GM23338 (cell line): Measurements from ENCODE around the gene NAA80.

ENCODE experiments used
- CREB1 ChIP-seq: fragments of 250-450 bp; sonication (Bioruptor Pico); IDR thresholded peaks from 2 replicates; pipeline ENCODE4 v1.5.0; 2020; ENCODE audit warnings: low read depth, mild to moderate bottlenecking, moderate library complexity
- EZH2 ChIP-seq: fragments of 200-600 bp; sonication (generic); IDR thresholded peaks from one replicate; pipeline ENCODE4 v1.8.0; 2017; ENCODE audit warnings: antibody characterized with exemption, mild to moderate bottlenecking, low read depth; ENCODE audit not compliant: unreplicated experiment
- POLR2AphosphoS5 ChIP-seq: IDR thresholded peaks from 2 replicates; pipeline ENCODE4 v1.6.1; 2016; ENCODE audit warnings: antibody characterized with exemption, low read depth
- TF ChIP-seq, protein P1 (sequence below), 2 experiments: fragments of 200-600 bp in 1 of 2; sonication (generic) in 1 of 2; conservative IDR thresholded peaks; 2 replicates each; pipeline versions ENCODE4 v1.5.1 to v1.6.1; 2016 to 2017; ENCODE audit warnings: antibody characterized with exemption in 2 of 2, low read depth in 2 of 2, mild to moderate bottlenecking in 2 of 2, moderate library complexity in 1 of 2
- TF ChIP-seq, protein P2 (sequence below): IDR thresholded peaks from 2 replicates; pipeline ENCODE4 v1.6.1; 2016; ENCODE audit warnings: antibody characterized with exemption
- TF ChIP-seq, protein P3 (sequence below): IDR thresholded peaks from one replicate; pipeline ENCODE4 v1.6.1; 2018; ENCODE audit warnings: antibody characterized with exemption; ENCODE audit not compliant: unreplicated experiment

DNA sequence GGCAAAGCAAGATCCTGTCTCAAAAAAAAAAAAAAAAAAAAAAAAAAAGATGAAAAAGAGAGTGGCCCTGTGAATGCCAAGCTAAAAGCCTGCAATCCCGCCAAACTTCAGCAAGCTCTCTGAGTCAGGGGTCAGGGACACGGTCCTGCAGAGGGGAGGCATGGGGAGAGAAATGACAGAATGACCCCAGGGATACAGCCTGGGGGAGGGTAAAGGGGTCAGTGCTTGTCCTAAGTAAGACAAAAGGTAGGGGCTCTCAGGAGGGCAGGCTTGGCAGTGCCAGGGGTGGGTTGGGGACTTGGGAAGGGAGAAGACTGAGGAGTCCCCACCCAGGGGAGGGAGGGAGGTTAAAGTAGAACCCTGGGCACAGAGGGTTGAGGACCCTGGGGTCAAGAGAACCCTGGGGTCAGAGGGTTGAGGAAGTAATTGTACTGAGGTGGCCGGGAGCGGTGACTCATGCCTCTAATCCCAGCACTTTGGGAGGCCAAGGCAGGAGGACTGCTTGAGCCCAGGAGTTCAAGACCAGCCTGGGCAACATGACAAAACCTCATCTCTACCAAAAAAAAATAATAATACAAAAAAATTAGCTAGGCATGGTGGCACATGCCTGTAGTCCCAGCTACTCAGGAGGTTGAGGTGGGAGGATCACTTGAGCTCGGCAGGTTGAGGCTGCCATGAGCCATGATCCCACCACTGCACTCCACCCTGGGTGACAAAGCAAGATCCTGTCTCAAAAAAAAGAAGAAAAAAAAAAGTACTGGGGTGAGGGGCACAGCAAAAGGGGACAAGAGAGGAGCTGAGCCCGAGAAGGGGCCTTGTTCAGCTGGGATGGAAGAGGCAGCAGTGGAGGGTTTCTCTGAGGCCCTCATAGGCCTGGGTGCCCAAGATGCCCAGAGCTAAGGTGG lies 35.5 kb downstream of the NAA80 start:
- TF ChIP-seq, protein P1, sequence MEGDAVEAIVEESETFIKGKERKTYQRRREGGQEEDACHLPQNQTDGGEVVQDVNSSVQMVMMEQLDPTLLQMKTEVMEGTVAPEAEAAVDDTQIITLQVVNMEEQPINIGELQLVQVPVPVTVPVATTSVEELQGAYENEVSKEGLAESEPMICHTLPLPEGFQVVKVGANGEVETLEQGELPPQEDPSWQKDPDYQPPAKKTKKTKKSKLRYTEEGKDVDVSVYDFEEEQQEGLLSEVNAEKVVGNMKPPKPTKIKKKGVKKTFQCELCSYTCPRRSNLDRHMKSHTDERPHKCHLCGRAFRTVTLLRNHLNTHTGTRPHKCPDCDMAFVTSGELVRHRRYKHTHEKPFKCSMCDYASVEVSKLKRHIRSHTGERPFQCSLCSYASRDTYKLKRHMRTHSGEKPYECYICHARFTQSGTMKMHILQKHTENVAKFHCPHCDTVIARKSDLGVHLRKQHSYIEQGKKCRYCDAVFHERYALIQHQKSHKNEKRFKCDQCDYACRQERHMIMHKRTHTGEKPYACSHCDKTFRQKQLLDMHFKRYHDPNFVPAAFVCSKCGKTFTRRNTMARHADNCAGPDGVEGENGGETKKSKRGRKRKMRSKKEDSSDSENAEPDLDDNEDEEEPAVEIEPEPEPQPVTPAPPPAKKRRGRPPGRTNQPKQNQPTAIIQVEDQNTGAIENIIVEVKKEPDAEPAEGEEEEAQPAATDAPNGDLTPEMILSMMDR (conservative IDR thresholded peaks at IDR 0.05; ENCODE audit: low read depth in 2 of 2): no peak
- TF ChIP-seq POLR2AphosphoS5 (no peak), CREB1 (CRISPR knock-in tag) (no peak), EZH2 (no peak)
- TF ChIP-seq, protein P2, sequence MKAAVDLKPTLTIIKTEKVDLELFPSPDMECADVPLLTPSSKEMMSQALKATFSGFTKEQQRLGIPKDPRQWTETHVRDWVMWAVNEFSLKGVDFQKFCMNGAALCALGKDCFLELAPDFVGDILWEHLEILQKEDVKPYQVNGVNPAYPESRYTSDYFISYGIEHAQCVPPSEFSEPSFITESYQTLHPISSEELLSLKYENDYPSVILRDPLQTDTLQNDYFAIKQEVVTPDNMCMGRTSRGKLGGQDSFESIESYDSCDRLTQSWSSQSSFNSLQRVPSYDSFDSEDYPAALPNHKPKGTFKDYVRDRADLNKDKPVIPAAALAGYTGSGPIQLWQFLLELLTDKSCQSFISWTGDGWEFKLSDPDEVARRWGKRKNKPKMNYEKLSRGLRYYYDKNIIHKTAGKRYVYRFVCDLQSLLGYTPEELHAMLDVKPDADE: no peak
- TF ChIP-seq, protein P3, sequence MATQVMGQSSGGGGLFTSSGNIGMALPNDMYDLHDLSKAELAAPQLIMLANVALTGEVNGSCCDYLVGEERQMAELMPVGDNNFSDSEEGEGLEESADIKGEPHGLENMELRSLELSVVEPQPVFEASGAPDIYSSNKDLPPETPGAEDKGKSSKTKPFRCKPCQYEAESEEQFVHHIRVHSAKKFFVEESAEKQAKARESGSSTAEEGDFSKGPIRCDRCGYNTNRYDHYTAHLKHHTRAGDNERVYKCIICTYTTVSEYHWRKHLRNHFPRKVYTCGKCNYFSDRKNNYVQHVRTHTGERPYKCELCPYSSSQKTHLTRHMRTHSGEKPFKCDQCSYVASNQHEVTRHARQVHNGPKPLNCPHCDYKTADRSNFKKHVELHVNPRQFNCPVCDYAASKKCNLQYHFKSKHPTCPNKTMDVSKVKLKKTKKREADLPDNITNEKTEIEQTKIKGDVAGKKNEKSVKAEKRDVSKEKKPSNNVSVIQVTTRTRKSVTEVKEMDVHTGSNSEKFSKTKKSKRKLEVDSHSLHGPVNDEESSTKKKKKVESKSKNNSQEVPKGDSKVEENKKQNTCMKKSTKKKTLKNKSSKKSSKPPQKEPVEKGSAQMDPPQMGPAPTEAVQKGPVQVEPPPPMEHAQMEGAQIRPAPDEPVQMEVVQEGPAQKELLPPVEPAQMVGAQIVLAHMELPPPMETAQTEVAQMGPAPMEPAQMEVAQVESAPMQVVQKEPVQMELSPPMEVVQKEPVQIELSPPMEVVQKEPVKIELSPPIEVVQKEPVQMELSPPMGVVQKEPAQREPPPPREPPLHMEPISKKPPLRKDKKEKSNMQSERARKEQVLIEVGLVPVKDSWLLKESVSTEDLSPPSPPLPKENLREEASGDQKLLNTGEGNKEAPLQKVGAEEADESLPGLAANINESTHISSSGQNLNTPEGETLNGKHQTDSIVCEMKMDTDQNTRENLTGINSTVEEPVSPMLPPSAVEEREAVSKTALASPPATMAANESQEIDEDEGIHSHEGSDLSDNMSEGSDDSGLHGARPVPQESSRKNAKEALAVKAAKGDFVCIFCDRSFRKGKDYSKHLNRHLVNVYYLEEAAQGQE: no peak
